ENCODE results near the gene MRPL11. TPM values are rescaled to one million over a fixed set of nuclear protein-coding genes. Genes with fewer than 3 reads are reported as not detected.

The MRPL11 gene
- total and polyA plus RNA-seq, 2 donors (not counting 1 experiment from before 2014, with no cell fraction given), result 25.5 to 26.7 TPM

DNA sequence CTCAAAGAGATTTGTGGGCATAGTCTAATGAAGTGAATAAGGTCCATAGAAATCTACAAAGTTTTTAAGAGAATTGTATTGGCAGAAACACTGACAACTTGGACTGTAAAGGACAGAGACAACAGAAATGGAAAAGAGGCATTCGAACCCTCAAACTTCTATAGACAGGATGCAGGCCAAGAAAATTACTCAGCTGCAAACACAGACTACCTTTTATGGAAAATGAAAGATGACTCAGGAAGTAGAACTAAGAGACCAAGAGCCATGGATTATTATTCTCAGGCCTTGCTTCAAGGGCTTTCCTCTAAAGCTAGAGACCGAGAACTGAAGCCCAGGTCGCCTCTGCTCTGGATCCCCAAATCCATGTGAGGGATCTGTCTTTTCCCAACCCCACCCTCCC lies 24.3 kb upstream of the MRPL11 start:
- Histone ChIP-seq H3K79me2 (ENCODE audit: control insufficient read depth, insufficient read depth, low read length) (peaks cover 4% of the 10 kb centered on the region), H3K9ac (ENCODE audit: low read length) (no peak overlapping the region), H2AFZ (ENCODE audit: insufficient read depth, low read depth, low read length, poor library complexity, severe bottlenecking) (no peak overlapping the region), H3K27ac (ENCODE audit: low read length in 2 of 2) (no peak overlapping the region), H3K9me3 (ENCODE audit: control extremely low read depth in 1 of 3, control insufficient read depth in 2 of 3, insufficient read depth in 1 of 3, low read length in 2 of 3) (peaks cover 0 to 4% (median 0%) of the 10 kb centered on the region in 3 donors), H4K20me1 (ENCODE audit: control insufficient read depth, insufficient read depth, low read length, poor library complexity, severe bottlenecking) (no peaks in the 10 kb centered on the region), H3K4me1 (ENCODE audit: control insufficient read depth in 2 of 2, insufficient read depth in 2 of 2, low read length in 2 of 2) (peaks cover 51 to 57% of the 10 kb centered on the region in 2 donors), H3K36me3 (replicated peaks in 1 of 2; ENCODE audit: control extremely low read depth in 1 of 2, control insufficient read depth in 1 of 2, extremely low read depth in 1 of 2, insufficient read depth in 2 of 2, low read length in 1 of 2) (no peaks in the 10 kb centered on the region), H3K27me3 (replicated peaks in 1 of 4; ENCODE audit: control extremely low read depth in 1 of 4, control insufficient read depth in 3 of 4, insufficient read depth in 4 of 4, low read length in 3 of 4) (no peaks in the 10 kb centered on the region), H3K4me3 (ENCODE audit: control extremely low read depth in 1 of 5, extremely low read depth in 1 of 5, insufficient read depth in 1 of 5, low read depth in 2 of 5, low read length in 4 of 5) (no peak overlapping the region), H3K4me2 (replicated peaks; ENCODE audit: low read depth, low read length, poor library complexity, severe bottlenecking) (no peak overlapping the region)
- 95% methylated on average over 2 of the region's 3 CpGs for WGBS (ENCODE audit: insufficient coverage)
- ChIA-PET POLR2A (no interaction called here), CTCF (interaction anchor here (0.9 kb wide), 1 partner anchor 24 kb away, joined by 3 read pairs; the partner anchor contains the start of gene MRPL11)
- Mint-ChIP-seq H3K4me3 (no peak overlapping the region), H3K27ac (no peak overlapping the region), H3K9me3 (ENCODE audit: insufficient read depth) (peaks cover 3% of the 10 kb centered on the region), H3K27me3 (no peaks in the 10 kb centered on the region), H3K4me1 (peaks cover 49% of the 10 kb centered on the region)
- DNase-seq, result no peak
- intact Hi-C loops (cut with micrococcal nuclease), result no loop called here
- TF ChIP-seq EZH2 (IDR thresholded peaks at IDR 0.05; ENCODE audit: borderline replicate concordance, insufficient read depth, low read depth, low read length, poor library complexity, severe bottlenecking), result no peak
- TF ChIP-seq, protein P1, sequence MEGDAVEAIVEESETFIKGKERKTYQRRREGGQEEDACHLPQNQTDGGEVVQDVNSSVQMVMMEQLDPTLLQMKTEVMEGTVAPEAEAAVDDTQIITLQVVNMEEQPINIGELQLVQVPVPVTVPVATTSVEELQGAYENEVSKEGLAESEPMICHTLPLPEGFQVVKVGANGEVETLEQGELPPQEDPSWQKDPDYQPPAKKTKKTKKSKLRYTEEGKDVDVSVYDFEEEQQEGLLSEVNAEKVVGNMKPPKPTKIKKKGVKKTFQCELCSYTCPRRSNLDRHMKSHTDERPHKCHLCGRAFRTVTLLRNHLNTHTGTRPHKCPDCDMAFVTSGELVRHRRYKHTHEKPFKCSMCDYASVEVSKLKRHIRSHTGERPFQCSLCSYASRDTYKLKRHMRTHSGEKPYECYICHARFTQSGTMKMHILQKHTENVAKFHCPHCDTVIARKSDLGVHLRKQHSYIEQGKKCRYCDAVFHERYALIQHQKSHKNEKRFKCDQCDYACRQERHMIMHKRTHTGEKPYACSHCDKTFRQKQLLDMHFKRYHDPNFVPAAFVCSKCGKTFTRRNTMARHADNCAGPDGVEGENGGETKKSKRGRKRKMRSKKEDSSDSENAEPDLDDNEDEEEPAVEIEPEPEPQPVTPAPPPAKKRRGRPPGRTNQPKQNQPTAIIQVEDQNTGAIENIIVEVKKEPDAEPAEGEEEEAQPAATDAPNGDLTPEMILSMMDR (IDR thresholded peaks at IDR 0.05), result no peak
- ATAC-seq (ENCODE audit: low read depth), result no peak

DNA sequence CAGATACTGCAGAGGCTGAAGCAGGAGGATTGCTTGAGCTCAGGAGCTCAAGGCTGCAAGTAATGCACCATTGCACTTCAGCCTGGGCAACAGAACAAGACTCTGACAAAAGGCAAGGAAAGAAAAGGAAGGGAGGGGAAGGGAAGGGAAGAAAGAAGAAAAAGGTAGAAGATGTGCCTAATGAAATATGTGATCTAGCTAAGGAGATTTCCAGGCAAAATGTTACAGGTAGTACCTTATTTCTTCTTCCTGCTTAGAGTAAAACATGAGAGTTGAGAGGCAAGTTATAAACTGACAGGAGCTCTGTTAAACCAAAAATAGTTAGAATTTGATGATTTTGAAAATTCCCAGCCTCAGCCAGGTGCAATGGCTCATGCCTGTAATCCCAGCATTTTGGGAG lies 23.4 kb upstream of the MRPL11 start:
- Mint-ChIP-seq H3K4me3 (no peak overlapping the region), H3K4me1 (peaks cover 50% of the 10 kb centered on the region), H3K27ac (no peak overlapping the region), H3K9me3 (ENCODE audit: insufficient read depth) (peaks cover 3% of the 10 kb centered on the region), H3K27me3 (no peaks in the 10 kb centered on the region)
- peaks cover 0 to 4% (median 0%) of the 10 kb centered on the region in 3 donors for H3K9me3 ChIP-seq (ENCODE audit: control extremely low read depth in 1 of 3, control insufficient read depth in 2 of 3, insufficient read depth in 1 of 3, low read length in 2 of 3)
- intact Hi-C loops (cut with micrococcal nuclease), result no loop called here
- H3K4me1 ChIP-seq (ENCODE audit: control insufficient read depth in 2 of 2, insufficient read depth in 2 of 2, low read length in 2 of 2), result peaks cover 50 to 59% of the 10 kb centered on the region in 2 donors
- no peak for TF ChIP-seq EZH2 (IDR thresholded peaks at IDR 0.05; ENCODE audit: borderline replicate concordance, insufficient read depth, low read depth, low read length, poor library complexity, severe bottlenecking)
- TF ChIP-seq, protein P1 (IDR thresholded peaks at IDR 0.05), result no peak
- DNase-seq (no peak), ATAC-seq (ENCODE audit: low read depth) (no peak)
- H3K27ac ChIP-seq (ENCODE audit: low read length in 2 of 2), result no peak overlapping the region
- no peaks in the 10 kb centered on the region for H4K20me1 ChIP-seq (ENCODE audit: control insufficient read depth, insufficient read depth, low read length, poor library complexity, severe bottlenecking)
- H3K9ac ChIP-seq (ENCODE audit: low read length), result no peak overlapping the region
- H3K4me2 ChIP-seq (replicated peaks; ENCODE audit: low read depth, low read length, poor library complexity, severe bottlenecking), result no peak overlapping the region
- ChIA-PET CTCF (interaction anchor here (1.0 kb wide), 1 partner anchor 21 kb away, joined by 3 read pairs; no protein-coding TSS in a partner anchor), POLR2A (no interaction called here)
- H3K27me3 ChIP-seq (replicated peaks in 1 of 4; ENCODE audit: control extremely low read depth in 1 of 4, control insufficient read depth in 3 of 4, insufficient read depth in 4 of 4, low read length in 3 of 4), result no peaks in the 10 kb centered on the region
- H2AFZ ChIP-seq (ENCODE audit: insufficient read depth, low read depth, low read length, poor library complexity, severe bottlenecking), result no peak overlapping the region
- no peaks in the 10 kb centered on the region for H3K79me2 ChIP-seq (ENCODE audit: control insufficient read depth, insufficient read depth, low read length)
- no peak overlapping the region for H3K4me3 ChIP-seq (ENCODE audit: control extremely low read depth in 1 of 5, extremely low read depth in 1 of 5, insufficient read depth in 1 of 5, low read depth in 2 of 5, low read length in 4 of 5)
- no peaks in the 10 kb centered on the region for H3K36me3 ChIP-seq (replicated peaks in 1 of 2; ENCODE audit: control extremely low read depth in 1 of 2, control insufficient read depth in 1 of 2, extremely low read depth in 1 of 2, insufficient read depth in 2 of 2, low read length in 1 of 2)
